D341Med (cell line): ENCODE results near the gene ZNF391.
A peak's percentile ranks its signal among the peaks of the same experiment; 100 is the strongest.
"Not testable (repeated sequence)": the region's sequence is repeated elsewhere in the genome, so short reads cannot be mapped to it uniquely, and the experiment has no call there.

Experiments
- DNase-seq: peaks from one replicate; pipeline ENCODE4 v3.0.0; 2012; ENCODE audit warnings: low spot score

Gene ZNF391

DNA sequence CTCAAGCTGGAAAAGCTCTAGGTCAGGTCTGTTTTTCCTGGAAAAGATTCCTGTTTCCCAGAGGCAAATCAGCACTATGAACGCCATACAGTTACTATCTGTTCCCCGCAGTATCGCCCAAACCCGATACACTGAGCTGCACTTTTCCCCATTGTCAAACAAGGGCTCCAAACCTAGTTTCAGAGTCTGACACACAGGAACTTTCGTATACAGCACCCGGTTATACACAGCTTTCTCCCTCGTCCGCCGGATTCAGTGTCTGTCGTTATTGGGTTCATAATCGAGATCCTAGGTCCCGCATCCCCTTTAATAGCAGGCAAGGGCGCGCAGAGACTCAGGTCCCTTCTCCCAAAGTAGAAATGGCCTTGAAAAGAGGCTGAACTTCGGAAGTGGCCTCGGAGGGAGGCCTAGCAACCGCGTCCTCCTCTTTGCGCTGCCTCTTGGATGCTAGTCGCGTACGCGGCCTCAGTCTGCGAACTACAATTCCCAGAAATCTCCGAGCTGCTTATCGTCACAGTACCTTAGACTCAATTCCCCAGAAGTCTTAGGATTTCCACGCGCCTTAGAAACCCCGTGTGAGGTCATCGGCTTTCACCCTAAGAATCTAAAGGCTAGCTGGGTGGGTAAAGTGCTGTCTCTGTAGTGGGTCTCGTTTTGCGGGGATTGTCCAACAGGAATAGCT, 34.2 kb downstream of the ZNF391 start:
- DNase-seq, result no peak

DNA sequence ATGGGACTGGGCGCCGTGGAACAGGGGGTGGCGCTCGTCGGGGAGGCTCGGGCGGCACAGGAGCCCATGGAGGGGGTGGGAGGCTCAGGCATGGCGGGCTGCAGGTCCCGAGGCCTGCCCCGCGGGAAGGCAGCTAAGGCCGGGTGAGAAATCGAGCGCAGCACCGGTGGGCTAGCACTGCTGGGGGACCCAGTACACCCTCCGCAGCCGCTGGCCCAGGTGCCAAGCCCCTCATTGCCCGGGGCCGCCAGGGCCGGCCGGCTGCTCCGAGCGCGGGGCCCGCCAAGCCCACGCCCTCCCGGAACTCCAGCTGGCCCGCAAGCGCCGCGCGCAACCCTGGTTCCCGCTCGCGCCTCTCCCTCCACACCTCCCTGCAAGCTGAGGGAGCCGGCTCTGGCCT, 36.3 kb downstream of the ZNF391 start:
- DNase-seq, result not testable (repeated sequence)

DNA sequence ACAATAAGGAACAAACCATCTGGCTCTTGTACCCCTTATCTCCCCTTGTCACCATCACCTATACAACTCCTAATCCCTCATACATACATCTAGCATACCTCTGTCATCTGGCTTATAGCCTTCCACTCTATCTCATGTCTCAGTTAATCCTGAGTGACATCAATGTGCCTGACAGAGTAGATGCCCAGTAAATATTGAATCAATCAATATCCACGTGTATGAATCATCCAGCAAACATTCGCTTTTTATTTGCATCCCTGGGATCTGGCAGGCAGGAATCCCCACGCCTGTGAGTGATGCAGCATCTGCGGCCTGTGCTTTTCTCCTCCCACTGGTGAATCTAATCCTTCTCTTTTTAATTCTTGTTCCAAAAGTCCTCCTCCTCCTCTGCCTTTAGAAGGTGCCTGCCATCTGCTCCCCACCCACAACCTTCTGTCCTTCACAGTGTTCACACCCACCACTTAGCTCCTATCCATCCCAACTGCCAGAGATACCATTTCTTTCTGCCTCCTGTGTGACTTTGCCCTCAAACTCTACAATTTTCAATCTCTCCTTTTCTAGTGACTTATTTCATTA, 37.6 kb downstream of the ZNF391 start:
- peak; percentile 44 for DNase-seq

DNA sequence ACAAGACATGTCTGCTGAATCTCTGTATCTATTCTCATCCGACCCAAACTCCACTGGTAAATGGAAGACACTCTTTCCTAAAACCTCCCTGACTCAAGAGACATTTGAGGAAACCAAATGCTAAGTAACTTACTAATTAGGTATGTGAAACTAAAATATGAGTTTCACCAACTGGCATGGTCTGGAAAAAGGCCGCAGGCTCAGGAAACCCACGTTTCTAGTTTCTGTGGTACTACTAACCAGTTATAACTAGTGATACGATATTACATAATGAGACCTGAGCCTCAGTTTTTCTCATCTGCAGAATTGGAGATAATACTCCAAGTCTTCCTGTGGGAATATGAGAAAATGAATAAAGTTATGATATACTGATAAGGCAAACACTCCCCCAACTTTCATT, 39.9 kb downstream of the ZNF391 start:
- DNase-seq, result no peak

DNA sequence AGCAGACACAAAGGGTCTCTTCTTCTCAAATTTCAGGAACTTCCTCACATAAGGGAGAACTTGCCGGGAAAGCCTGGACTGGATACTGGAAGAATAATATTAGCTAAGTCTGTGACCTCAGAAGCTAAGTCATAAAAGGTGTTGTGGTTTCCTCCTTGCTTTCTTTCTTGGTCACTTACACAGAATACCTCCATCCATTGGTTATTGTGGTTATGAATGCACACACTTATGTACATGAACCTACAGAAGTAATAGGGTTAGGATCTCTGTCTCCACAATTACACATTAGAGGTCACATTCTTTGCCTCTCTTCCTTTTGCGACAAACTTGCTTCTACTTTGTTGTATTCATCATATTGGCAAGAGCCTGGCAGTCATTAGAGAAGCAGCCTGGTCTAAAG, 40.4 kb downstream of the ZNF391 start:
- no peak for DNase-seq

DNA sequence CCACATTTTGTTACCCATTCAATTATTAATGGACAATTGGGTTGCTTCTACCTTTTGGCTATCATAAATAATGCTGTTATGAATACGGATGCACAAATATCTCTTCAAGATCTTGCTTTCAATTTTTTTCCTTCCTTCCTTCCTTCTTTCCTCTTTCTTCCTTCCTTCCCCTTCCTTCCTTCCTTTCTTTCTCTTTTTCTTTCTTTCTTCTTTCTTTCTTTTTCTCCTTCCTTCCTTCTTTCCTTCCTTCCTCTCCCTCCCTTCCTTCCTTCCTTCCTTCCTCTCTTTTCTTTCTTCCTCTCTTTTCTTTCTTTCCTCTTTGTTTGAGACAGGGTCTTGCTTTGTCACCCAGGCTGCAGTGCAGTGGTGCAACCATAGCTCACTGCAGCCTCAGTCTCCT, 45.2 kb downstream of the ZNF391 start:
- DNase-seq, result no peak

DNA sequence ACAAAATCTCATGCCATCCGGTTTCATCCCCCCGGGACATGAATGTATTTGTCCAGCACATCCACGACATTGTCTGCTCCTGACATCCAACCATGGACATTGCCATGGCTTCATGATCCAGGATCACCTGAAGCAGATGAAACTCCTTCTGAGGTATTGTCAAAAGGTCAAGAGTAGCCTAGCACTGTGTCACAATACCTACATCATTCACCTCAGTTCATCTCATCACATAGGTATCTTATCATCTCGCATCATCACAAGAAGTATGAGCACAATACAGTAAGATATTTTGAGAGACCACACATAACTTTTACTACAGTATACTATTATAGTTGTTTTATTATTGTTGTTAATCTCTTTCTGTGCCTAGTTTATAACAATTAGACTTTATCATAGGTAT, 50.8 kb downstream of the ZNF391 start:
- DNase-seq, result no peak

DNA sequence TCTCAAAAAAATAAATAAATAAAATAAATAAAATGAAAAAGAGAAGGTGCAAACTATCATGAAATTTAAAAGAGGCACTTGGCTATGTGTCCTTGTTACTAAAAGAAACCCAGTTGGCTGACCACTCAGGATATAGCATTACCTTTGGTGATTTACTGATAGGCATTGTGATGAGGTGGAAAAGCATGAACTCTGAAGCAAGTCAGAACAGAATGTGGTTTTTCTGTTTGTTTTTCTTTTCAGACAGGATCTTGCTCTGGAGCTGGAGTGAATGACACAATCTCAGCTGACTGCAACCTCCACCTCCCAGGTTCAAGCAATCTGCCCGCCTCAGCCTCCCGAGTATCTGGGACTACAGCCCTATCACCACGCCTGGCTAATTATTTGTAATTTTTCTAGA, 52.4 kb downstream of the ZNF391 start:
- no peak for DNase-seq

DNA sequence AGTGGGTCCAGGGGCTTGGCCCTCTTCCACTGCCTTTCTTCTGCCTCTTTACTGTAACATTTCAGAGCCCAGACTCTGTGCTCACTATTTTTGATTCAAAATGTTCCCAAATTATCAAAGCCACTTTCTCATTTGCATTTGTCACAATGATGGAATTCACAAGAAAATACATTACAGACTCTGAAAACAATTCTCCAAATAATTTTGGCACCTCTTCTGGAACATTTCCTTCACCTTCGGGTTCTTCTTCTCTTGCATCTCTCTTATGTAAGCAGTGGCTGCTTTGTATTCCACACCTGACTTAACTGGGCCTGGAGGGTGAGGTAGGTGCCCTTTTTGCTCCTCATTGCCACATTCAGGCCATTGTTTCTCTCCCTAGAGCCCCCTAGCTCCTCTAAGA, 54.4 kb downstream of the ZNF391 start:
- no peak for DNase-seq

DNA sequence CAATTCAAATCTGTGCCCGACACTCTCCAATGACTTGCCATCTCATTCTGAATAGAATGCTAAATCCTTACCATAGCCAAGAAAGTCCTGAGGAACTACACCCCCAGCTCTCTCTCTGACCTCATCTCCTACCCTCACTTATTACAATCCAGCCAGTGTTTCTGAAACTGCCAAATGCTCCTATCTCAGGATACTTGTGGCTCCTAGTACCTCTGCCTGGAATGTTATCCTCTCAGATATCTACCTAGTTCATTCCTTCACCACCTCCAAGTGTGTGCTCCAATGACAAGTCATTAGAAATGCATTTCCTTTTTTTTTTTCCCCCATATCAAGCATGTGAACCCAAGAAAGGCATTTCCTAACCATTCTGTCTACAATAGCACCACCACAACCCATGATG, 59.9 kb downstream of the ZNF391 start:
- no peak for DNase-seq

DNA sequence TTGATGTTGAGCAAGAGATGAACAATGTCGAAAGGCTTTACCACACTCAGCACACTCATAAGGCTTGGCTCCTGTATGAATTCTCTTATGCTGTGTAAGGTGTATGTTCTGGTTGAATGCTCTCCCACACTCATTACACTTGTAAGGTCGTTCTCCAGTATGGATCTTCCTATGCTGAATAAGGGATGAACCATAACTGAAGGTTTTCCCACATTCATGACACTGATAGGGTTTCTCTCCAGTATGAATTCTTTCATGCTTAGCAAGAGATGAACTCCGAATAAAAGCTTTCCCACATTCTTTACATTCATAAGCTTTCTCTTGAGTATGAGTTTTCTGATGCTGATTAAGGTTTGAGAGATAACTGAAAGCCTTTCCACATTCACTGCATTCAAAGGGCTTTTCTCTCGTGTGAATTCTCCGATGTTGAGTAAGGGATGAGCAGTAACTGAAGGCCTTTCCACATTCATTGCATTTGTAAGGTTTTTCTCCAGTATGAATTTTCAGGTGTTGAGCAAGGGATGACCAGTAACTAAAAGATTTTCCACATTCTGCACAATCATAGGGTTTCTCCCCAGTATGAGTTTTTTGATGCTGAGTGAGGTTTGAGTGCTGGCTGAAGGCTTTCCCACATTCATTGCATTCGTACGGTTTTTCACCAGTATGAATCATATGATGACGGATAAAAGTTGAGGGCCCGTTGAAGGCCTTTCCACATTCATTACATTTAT, 63.3 kb downstream of the ZNF391 start:
- no peak for DNase-seq

DNA sequence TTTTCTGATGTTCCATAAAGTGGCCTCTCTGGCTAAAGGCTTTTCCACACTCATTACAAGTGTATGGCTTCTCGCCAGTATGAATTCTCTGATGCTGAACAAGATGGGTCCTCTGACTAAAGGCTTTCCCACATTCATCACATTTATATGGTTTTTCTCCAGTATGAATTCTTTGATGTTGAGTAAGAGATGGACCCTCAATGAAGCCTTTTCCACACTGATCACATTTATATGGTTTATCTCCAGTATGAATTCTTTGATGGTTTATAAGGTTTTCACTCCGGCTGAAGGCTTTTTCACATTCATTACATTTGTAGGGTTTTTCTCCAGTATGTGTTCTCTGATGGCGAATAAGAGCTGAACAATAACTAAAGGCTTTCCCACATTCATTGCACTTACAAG, 63.9 kb downstream of the ZNF391 start:
- DNase-seq, result no peak
